Small intestine (tissue), 7 donors: ENCODE results near the gene NT5C1A. TPM values are rescaled to one million over a fixed set of nuclear protein-coding genes. Genes with fewer than 3 reads are reported as not detected.

Experiments used
- DNase-seq, 2 donors: peaks; one replicate each; pipeline versions ENCODE4 v3.0.0 to v3.0.0-alpha.2; 2013
- FAIRE-seq: peaks from 2 replicates; lab custom pipeline; 2012; peaks lifted over from hg19 to GRCh38; lab: Jason Lieb, UNC
- H3K27ac ChIP-seq, 3 donors: one replicate each; pipeline ENCODE4 v1.5.1; 2013; ENCODE audit warnings: low read length in 2 of 3, mild to moderate bottlenecking in 2 of 3, control low read depth in 1 of 3, inconsistent platforms in 1 of 3, low read depth in 1 of 3, moderate library complexity in 1 of 3
- H3K27me3 ChIP-seq, 3 donors: one replicate each; pipeline ENCODE4 v1.6.1; 2013; ENCODE audit warnings: low read length in 3 of 3, inconsistent platforms in 1 of 3; ENCODE audit not compliant: control insufficient read depth in 3 of 3, insufficient read depth in 3 of 3
- H3K36me3 ChIP-seq, 3 donors: one replicate each; pipeline ENCODE4 v1.6.1; 2013; ENCODE audit warnings: low read length in 3 of 3, inconsistent platforms in 1 of 3, low read depth in 1 of 3, mild to moderate bottlenecking in 1 of 3, moderate library complexity in 1 of 3; ENCODE audit not compliant: control insufficient read depth in 3 of 3, insufficient read depth in 2 of 3
- H3K4me1 ChIP-seq, 3 donors: one replicate each; pipeline ENCODE4 v1.6.1; 2013; ENCODE audit warnings: low read length in 2 of 3, inconsistent platforms in 1 of 3, low read depth in 1 of 3, mild to moderate bottlenecking in 1 of 3, moderate library complexity in 1 of 3; ENCODE audit not compliant: control insufficient read depth in 3 of 3, insufficient read depth in 2 of 3
- H3K4me3 ChIP-seq, 3 donors: one replicate each; pipeline ENCODE4 v1.5.1; 2013; ENCODE audit warnings: low read length in 3 of 3, control low read depth in 1 of 3, inconsistent platforms in 1 of 3, low read depth in 1 of 3, mild to moderate bottlenecking in 1 of 3, moderate library complexity in 1 of 3
- H3K9me3 ChIP-seq, 2 donors: one replicate each; pipeline ENCODE4 v1.6.1; 2013; ENCODE audit warnings: low read depth in 1 of 2, low read length in 1 of 2; ENCODE audit not compliant: control insufficient read depth in 2 of 2, insufficient read depth in 1 of 2
- WGBS, 3 donors: extraction: QIAGEN DNeasy Blood & Tissue Kit; methylation state at CpG; one replicate each; pipeline ENCODE4 v1.1.7; 2013; 5-methylcytosine and 5-hydroxymethylcytosine counted together
- polyA plus RNA-seq, 4 donors: library from polyadenylated mRNA; stranded (reverse) in 3 of 4; unstranded in 1 of 4; fragments of 200-250 nt in 3 of 4; fragments of 120-200 nt in 1 of 4; gene quantifications; one replicate each; pipeline versions ENCODE4 v1.2.1 to v1.2.3, GENCODE V29; 2013
- donor health status: healthy with polysubstance abuse.
- donor health status: control.
- donor health status: control.
- donor health status: Bipolar disorder and iron deficiency.
- donor health status: healthy.

The NT5C1A gene
- polyA plus RNA-seq, 4 donors, result 0.12 to 0.16 TPM; not detected in 2

GRCh38 chr1:39647247-39647646, 24.7 kb downstream of the NT5C1A start:
- 68 to 72% (median 72%) methylated on average over 3 of the region's 3 CpGs for WGBS, 3 donors
- H3K27me3 ChIP-seq, result peaks cover 0 to 16% (median 0%) of the 10 kb centered on the region in 3 donors
- DNase-seq (no peak), FAIRE-seq (no peak)
- no peak overlapping the region for H3K4me3 ChIP-seq
- no peaks in the 10 kb centered on the region for H3K4me1 ChIP-seq
- H3K36me3 ChIP-seq, result no peaks in the 10 kb centered on the region
- no peaks in the 10 kb centered on the region for H3K9me3 ChIP-seq
- H3K27ac ChIP-seq, result peak overlapping the region in 1 of 3 donors; percentile 19

DNA sequence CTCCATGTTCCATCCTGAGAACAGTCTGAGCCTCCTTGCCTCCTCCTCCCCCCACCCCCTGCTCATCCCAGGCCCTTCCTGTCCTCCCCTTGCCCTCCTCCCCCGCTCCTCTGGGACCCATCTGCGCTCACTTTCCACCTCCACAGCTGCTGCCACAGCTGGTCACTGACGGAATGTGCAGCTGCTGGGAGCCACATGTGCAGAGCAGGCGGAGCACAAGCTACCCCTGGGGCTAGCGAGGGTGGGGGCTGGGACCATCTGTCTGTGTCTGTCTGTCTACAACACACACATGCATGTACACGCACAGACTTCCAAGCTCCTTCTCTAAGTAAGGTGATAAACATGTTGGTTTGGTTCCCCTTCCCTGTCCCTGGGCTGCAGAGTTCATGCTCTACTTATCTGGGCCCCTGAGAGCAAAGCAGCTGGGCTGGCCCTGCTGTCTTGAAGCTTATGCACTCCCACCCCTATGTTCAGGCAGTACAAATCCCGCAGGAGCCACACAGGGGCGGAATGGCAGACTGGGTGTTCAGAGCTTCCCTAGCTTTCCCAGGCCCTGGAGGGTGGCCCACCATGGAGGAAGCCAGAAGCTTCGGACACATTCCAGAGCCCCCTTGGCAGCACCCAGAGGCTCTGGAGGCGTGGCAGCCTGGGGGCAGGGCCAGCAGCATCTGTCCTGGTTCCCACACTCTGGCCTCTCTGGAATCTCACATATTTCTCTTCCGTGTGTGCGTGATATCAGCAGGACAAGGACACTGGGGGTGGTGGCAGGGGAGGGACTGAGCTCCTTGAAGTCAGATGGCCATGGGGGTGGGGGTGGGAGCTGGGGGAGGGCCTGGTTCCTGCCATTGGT, 25.4 kb downstream of the NT5C1A start:
- Histone ChIP-seq H3K27ac (peak overlapping the region in 2 of 3 donors; percentile 21 to 27), H3K36me3 (no peaks in the 10 kb centered on the region), H3K27me3 (peaks cover 0 to 16% (median 0%) of the 10 kb centered on the region in 3 donors), H3K4me3 (no peak overlapping the region), H3K9me3 (no peaks in the 10 kb centered on the region), H3K4me1 (no peaks in the 10 kb centered on the region)
- WGBS, 3 donors, result 47 to 58% (median 53%) methylated on average over 11 to 12 of the region's 12 CpGs
- no peak for FAIRE-seq
- peak in 1 of 2 donors; percentile 40 for DNase-seq

GRCh38 chr1:39645411-39646043, 26.4 kb downstream of the NT5C1A start:
- no peak for FAIRE-seq
- peaks cover 0 to 18% (median 0%) of the 10 kb centered on the region in 3 donors for H3K27me3 ChIP-seq
- no peaks in the 10 kb centered on the region for H3K9me3 ChIP-seq
- H3K27ac ChIP-seq, result no peak overlapping the region
- no peaks in the 10 kb centered on the region for H3K4me1 ChIP-seq
- WGBS, 3 donors, result 50 to 76% (median 67%) methylated on average over 3 of the region's 3 CpGs
- no peak for DNase-seq
- H3K36me3 ChIP-seq, result no peaks in the 10 kb centered on the region
- H3K4me3 ChIP-seq, result no peak overlapping the region

DNA sequence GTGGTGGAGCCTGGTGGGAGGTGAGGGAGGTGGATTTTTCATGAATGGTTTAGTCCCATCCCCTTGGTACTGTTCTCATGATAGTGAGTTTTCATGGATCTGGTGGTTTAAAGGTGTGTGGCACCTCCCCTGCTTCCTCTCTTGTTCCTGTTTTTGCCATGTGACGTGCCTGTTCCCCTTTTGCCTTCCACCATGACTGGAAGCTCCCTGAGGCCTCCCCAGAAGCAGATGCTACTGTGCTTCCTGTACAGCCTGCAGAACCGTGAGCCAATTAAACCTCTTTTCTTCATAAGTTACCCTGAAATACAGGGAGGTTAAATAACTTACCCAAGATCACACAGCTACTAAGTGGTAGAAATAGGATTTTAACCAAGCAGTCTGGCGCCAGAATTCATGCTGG, 28.2 kb downstream of the NT5C1A start:
- Histone ChIP-seq H3K4me3 (no peak overlapping the region), H3K27ac (no peak overlapping the region), H3K4me1 (no peaks in the 10 kb centered on the region), H3K9me3 (no peaks in the 10 kb centered on the region), H3K36me3 (no peaks in the 10 kb centered on the region), H3K27me3 (peaks cover 0 to 28% (median 0%) of the 10 kb centered on the region in 3 donors)
- FAIRE-seq (no peak), DNase-seq (no peak)
- WGBS, 3 donors, result 80 to 87% (median 83%) methylated on average over 3 of the region's 3 CpGs

DNA sequence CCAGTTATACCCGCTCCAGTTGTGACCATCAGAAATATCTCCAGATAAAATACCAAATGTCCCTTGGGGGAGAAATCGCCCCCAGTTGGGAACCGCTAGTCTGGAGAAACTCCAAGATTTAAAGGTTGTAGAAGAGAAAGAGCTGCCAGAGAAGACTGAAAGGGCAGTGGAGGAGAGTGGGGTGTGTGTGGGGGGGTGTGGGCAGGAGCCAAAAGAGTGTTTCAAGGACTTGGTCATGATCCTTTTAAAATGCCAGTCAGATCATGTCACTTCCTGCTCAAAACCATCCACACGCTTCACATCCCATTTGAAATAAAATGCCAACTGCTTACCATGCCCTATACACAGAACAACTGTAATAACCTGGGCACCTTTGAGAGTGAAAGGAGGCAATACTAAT, 29.1 kb downstream of the NT5C1A start:
- no peak for FAIRE-seq
- 81 to 84% (median 81%) methylated on average over 4 of the region's 4 CpGs for WGBS, 3 donors
- Histone ChIP-seq H3K27ac (no peak overlapping the region), H3K4me1 (no peaks in the 10 kb centered on the region), H3K27me3 (peaks cover 0 to 37% (median 1%) of the 10 kb centered on the region in 3 donors), H3K36me3 (no peaks in the 10 kb centered on the region), H3K9me3 (no peaks in the 10 kb centered on the region), H3K4me3 (no peak overlapping the region)
- no peak for DNase-seq

DNA sequence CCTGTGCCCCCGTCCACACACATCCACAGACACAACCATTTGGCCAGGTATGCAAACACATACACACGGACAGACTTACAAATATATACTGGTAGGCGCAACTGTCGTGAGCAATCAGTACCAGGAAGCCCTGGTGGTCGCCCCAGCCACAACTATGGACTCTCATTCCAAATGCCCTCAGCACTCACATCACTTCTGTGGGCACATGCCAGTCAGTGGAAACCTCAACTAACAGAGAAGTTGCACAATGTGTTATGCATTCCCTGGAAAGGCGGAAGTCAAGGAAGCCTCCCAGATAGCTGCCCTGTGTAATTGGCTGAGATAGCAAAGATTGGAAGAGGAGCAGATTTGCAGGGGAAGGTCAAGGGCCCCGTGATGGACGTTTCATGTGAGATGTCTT, 31.0 kb downstream of the NT5C1A start:
- H3K27me3 ChIP-seq, result peaks cover 0 to 48% (median 1%) of the 10 kb centered on the region in 3 donors
- FAIRE-seq, result no peak
- WGBS, 3 donors, result 88 to 93% (median 92%) methylated on average over 8 of the region's 8 CpGs

DNA sequence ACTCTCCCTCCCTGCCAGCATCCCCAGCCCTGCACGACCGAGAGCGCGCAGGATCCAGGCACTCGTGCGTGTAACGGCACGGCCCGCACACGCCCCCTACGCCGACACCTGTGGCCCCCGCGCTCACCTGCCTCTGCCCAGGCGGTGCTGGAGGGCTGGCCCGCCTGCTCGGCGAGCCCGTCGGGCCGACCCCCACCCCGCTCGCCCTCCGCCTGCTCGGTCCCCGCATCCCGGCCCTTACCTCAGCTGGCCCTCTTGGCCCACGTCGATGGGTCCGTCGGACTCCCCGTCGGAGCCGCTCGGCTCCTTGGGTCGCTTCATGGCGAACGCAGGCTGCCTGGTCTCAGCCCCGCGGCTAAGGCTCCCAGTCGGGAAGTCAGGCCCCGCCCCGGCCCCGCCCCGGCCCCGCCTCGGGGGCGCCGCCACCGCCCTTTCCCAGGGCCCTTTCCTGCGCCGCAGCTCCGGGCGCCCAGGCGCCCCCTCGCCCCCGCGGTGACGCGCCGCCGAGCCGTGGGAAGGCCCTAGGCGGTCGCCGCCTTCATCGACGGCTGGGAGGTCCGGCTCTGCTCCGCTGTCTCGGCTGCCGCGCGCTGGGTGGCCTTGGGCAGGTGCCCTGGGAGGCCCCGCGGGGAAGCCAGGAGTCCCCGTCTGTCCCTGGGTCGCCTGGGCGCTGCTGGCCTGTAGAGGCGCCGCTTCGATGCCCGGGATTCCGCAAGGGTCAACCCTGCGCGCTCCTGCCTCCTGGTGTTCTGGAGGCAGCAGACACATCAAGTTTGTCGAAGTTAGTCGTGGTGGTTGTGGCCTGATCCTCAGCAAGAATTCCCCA, 32.4 kb downstream of the NT5C1A start, which contains the start of gene HEYL:
Gene HEYL, minus strand, starts transcription at position 339 of the 826 bp plus-strand sequence. Its CDS starts 18 bp downstream, at position 321.
- Histone ChIP-seq H3K27ac (peak within 1 kb of the TSS in 1 of 3 donors; percentile 27), H3K4me3 (peak within 1 kb of the TSS in 2 of 3 donors; percentile 20 to 45), H3K4me1 (no peaks in the 10 kb centered on the region), H3K9me3 (no peaks in the 10 kb centered on the region), H3K27me3 (peaks cover 0 to 58% (median 1%) of the 10 kb centered on the region in 3 donors), H3K36me3 (no peaks in the 10 kb centered on the region)
- DNase-seq, result peak; percentile 52 to 78
- 4 to 6% (median 4%) methylated on average over 73 to 88 of the region's 88 CpGs for WGBS, 3 donors
- no peak for FAIRE-seq

More for the DNA sequence above, 31.0 kb downstream of the NT5C1A start:
- Histone ChIP-seq H3K27ac (no peak overlapping the region), H3K4me3 (no peak overlapping the region), H3K4me1 (no peaks in the 10 kb centered on the region), H3K36me3 (no peaks in the 10 kb centered on the region), H3K9me3 (no peaks in the 10 kb centered on the region)
- DNase-seq, result no peak

GRCh38 chr1:39638965-39639304, 33.0 kb downstream of the NT5C1A start:
- WGBS, 3 donors, result 59 to 75% (median 73%) methylated on average over 3 of the region's 3 CpGs
- FAIRE-seq, result no peak
- Histone ChIP-seq H3K27me3 (peaks cover 0 to 63% (median 1%) of the 10 kb centered on the region in 3 donors), H3K36me3 (no peaks in the 10 kb centered on the region), H3K4me1 (no peaks in the 10 kb centered on the region), H3K4me3 (peak overlapping the region in 2 of 3 donors; percentile 20 to 45), H3K9me3 (no peaks in the 10 kb centered on the region), H3K27ac (peak overlapping the region in 1 of 3 donors; percentile 5)
- DNase-seq, result no peak
